Fibroblast of lung (primary cell): ENCODE data around the gene MEIOB.

Source experiments
- EZH2 ChIP-seq: IDR thresholded peaks from 2 replicates; pipeline ENCODE4 v1.5.1; 2012; ENCODE audit warnings: low read length, control low read depth, mild to moderate bottlenecking; ENCODE audit errors: missing control alignments
- TF ChIP-seq, protein P1 (sequence below), 2 donors: IDR thresholded peaks in 1 of 2; conservative IDR thresholded peaks in 1 of 2; 1 replicate in 1 of 2; 2 replicates in 1 of 2; pipeline ENCODE4 v1.5.1; 2011 to 2012; ENCODE audit warnings: low read length in 2 of 2, control low read depth in 1 of 2, inconsistent platforms in 1 of 2, low read depth in 1 of 2, mild to moderate bottlenecking in 1 of 2

DNA sequence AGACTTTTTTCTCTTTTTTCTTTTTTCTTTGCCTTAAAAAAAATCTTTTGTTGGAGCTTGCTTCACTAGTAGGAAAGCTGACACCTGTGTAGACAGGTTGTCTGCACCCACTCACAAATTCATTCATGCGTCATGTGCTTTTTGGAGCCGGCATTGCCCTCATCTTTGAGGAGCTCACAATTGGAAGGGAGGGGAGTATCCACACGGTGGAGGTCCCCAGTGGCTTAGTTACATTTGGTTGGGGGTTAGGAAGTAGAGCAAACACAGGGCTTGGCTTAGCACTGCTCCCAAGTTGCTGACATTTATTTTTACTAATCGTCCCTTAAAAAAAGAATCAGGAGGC lies 18.7 kb upstream of the MEIOB start:
- TF ChIP-seq, protein P1, sequence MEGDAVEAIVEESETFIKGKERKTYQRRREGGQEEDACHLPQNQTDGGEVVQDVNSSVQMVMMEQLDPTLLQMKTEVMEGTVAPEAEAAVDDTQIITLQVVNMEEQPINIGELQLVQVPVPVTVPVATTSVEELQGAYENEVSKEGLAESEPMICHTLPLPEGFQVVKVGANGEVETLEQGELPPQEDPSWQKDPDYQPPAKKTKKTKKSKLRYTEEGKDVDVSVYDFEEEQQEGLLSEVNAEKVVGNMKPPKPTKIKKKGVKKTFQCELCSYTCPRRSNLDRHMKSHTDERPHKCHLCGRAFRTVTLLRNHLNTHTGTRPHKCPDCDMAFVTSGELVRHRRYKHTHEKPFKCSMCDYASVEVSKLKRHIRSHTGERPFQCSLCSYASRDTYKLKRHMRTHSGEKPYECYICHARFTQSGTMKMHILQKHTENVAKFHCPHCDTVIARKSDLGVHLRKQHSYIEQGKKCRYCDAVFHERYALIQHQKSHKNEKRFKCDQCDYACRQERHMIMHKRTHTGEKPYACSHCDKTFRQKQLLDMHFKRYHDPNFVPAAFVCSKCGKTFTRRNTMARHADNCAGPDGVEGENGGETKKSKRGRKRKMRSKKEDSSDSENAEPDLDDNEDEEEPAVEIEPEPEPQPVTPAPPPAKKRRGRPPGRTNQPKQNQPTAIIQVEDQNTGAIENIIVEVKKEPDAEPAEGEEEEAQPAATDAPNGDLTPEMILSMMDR (conservative IDR thresholded peaks at IDR 0.05 in 1 of 2, IDR thresholded peaks at IDR 0.05 in 1 of 2; ENCODE audit: low read depth in 1 of 2, low read length in 2 of 2) = no peak
- TF ChIP-seq EZH2 = no peak
